Measurements from ENCODE around the gene METTL2B. TPM values are rescaled to one million over a fixed set of nuclear protein-coding genes. Genes with fewer than 3 reads are reported as not detected.

Gene METTL2B
- total RNA-seq, 1 donor from 2014 or later = 13.9 TPM

Other genes starting within 250 kb of the METTL2B start
- not detected for gene LEP, start 235.5 kb upstream of the METTL2B start, total RNA-seq
- gene RBM28, start 132.8 kb upstream of the METTL2B start, total RNA-seq = 13.5 TPM
- gene PRRT4, start 115.1 kb upstream of the METTL2B start, total RNA-seq = not detected
- gene IMPDH1, start 66.8 kb upstream of the METTL2B start, total RNA-seq = 3.5 TPM
- gene HILPDA, start 20.9 kb upstream of the METTL2B start, total RNA-seq = 3.8 TPM
- gene GARIN1A, start 195.5 kb downstream of the METTL2B start, total RNA-seq = 0.38 TPM

Data from left lobe of liver (tissue), 1 donor.